Thyroid gland (tissue), 4 donors: ENCODE results near the gene CREM. TPM values are rescaled to one million over a fixed set of nuclear protein-coding genes. Genes with fewer than 3 reads are reported as not detected.

Experiments
- DNase-seq, 2 donors: peaks; one replicate each; pipeline ENCODE4 v3.0.0-alpha.2; 2019
- H3K27ac ChIP-seq, 3 donors: fragments of 200-600 bp; sonication (generic); 1 replicate in 2 of 3; 2 replicates in 1 of 3; pipeline ENCODE4 v1.5.1; 2016 to 2019; ENCODE audit warnings: mild to moderate bottlenecking in 1 of 3, moderate library complexity in 1 of 3
- H3K27me3 ChIP-seq: fragments of 200-600 bp; sonication (generic); one replicate; pipeline ENCODE4 v1.5.1; 2019
- H3K36me3 ChIP-seq, 2 donors: fragments of 200-600 bp; sonication (generic); one replicate each; pipeline ENCODE4 v1.5.1; 2016 to 2019
- H3K4me1 ChIP-seq, 2 donors: fragments of 200-600 bp; sonication (generic); one replicate each; pipeline ENCODE4 v1.5.1; 2017 to 2019
- H3K4me3 ChIP-seq, 3 donors: fragments of 200-600 bp; sonication (generic); replicated peaks in 1 of 3; 1 replicate in 2 of 3; 2 replicates in 1 of 3; pipeline ENCODE4 v1.5.1; 2016; ENCODE audit warnings: mild to moderate bottlenecking in 1 of 3
- H3K9me3 ChIP-seq: fragments of 200-600 bp; sonication (generic); one replicate; pipeline ENCODE4 v1.5.1; 2017
- CTCF ChIP-seq, 6 experiments: fragments of 200-600 bp in 3 of 6; fragments of 450-650 bp in 3 of 6; sonication (generic) in 3 of 6; IDR thresholded peaks; one replicate each; pipeline ENCODE4 v1.5.1; 2016 to 2019; ENCODE audit warnings: antibody characterized with exemption in 6 of 6, mild to moderate bottlenecking in 2 of 6, inconsistent platforms in 1 of 6, moderate library complexity in 1 of 6
- POLR2A ChIP-seq, 2 donors: fragments of 450-650 bp; IDR thresholded peaks; one replicate each; pipeline ENCODE4 v1.6.1; 2017; ENCODE audit warnings: antibody characterized with exemption in 2 of 2, mild to moderate bottlenecking in 2 of 2, moderate library complexity in 1 of 2
- WGBS, 2 donors: methylation state at CpG; one replicate each; pipeline ENCODE4 v1.1.5; 2017; 5-methylcytosine and 5-hydroxymethylcytosine counted together
- intact Hi-C: fragments of 100-400 bp; cut with DNase I; formaldehyde crosslinking; loops from one replicate; pipeline ENCODE4 v1.15.1; 2023
- total RNA-seq, 4 donors: library from RNA; depleted of rRNA; stranded (reverse); fragments of >200 nt; gene quantifications; one replicate each; pipeline ENCODE4 v1.2.3, GENCODE V29; 2016

The CREM gene
- total RNA-seq, 4 donors from 2014 or later, result 39.9 to 64.4 (median 50.5) TPM

- Histone ChIP-seq H3K27me3 (no peaks in the 10 kb centered on the region), H3K27ac (no peak overlapping the region), H3K4me1 (no peaks in the 10 kb centered on the region), H3K9me3 (no peaks in the 10 kb centered on the region), H3K4me3 (no peak overlapping the region), H3K36me3 (no peaks in the 10 kb centered on the region)
- 89 to 90% methylated on average over 4 of the region's 4 CpGs for WGBS, 2 donors
- no peak for TF ChIP-seq POLR2A (IDR thresholded peaks at IDR 0.05)
- no peak for TF ChIP-seq CTCF (IDR thresholded peaks at IDR 0.05)
- intact Hi-C loops, result no loop called here
- no peak for DNase-seq
Measured at GRCh38 chr10:35165136-35165535, 38.5 kb downstream of the CREM start.

GRCh38 chr10:35165811-35166210, 39.2 kb downstream of the CREM start:
- 98 to 99% methylated on average over 2 of the region's 2 CpGs for WGBS, 2 donors
- H3K36me3 ChIP-seq, result no peaks in the 10 kb centered on the region
- H3K27me3 ChIP-seq, result no peaks in the 10 kb centered on the region
- TF ChIP-seq POLR2A (IDR thresholded peaks at IDR 0.05) (no peak), CTCF (IDR thresholded peaks at IDR 0.05) (no peak)
- DNase-seq, result no peak
- no peak overlapping the region for H3K4me3 ChIP-seq
- no peaks in the 10 kb centered on the region for H3K9me3 ChIP-seq
- intact Hi-C loops, result no loop called here
- H3K27ac ChIP-seq, result no peak overlapping the region
- H3K4me1 ChIP-seq, result no peaks in the 10 kb centered on the region

- DNase-seq, result no peak
- Histone ChIP-seq H3K4me3 (no peak overlapping the region), H3K36me3 (no peaks in the 10 kb centered on the region), H3K9me3 (no peaks in the 10 kb centered on the region), H3K27ac (no peak overlapping the region), H3K4me1 (peaks cover 2% of the 10 kb centered on the region in 2 donors), H3K27me3 (no peaks in the 10 kb centered on the region)
- TF ChIP-seq CTCF (IDR thresholded peaks at IDR 0.05) (no peak), POLR2A (IDR thresholded peaks at IDR 0.05) (no peak)
- WGBS, 2 donors, result 96% methylated on average over 6 of the region's 6 CpGs
- intact Hi-C loops, result no loop called here
Measured at GRCh38 chr10:35166607-35167006, 40.0 kb downstream of the CREM start.

- Histone ChIP-seq H3K9me3 (no peaks in the 10 kb centered on the region), H3K36me3 (no peaks in the 10 kb centered on the region), H3K27me3 (no peaks in the 10 kb centered on the region), H3K4me1 (peaks cover 8 to 10% of the 10 kb centered on the region in 2 donors), H3K27ac (no peak overlapping the region), H3K4me3 (no peak overlapping the region)
- intact Hi-C loops, result no loop called here
- DNase-seq, result no peak
- TF ChIP-seq CTCF (IDR thresholded peaks at IDR 0.05) (no peak), POLR2A (IDR thresholded peaks at IDR 0.05) (no peak)
- WGBS, 2 donors, result 95 to 97% methylated on average over 2 of the region's 2 CpGs
Measured at GRCh38 chr10:35167342-35167741, 40.7 kb downstream of the CREM start.

- peak overlapping the region; percentile 24 to 74 (median 58) for H3K27ac ChIP-seq
- H3K4me1 ChIP-seq, result peaks cover 9 to 11% of the 10 kb centered on the region in 2 donors
- no peaks in the 10 kb centered on the region for H3K9me3 ChIP-seq
- H3K36me3 ChIP-seq, result no peaks in the 10 kb centered on the region
- TF ChIP-seq CTCF (IDR thresholded peaks at IDR 0.05), result peak in 1 of 6 experiments; percentile 3
- no peak for TF ChIP-seq POLR2A (IDR thresholded peaks at IDR 0.05)
- 17 to 45% methylated on average over 1 of the region's 1 CpG for WGBS, 2 donors
- H3K27me3 ChIP-seq, result no peaks in the 10 kb centered on the region
- intact Hi-C loops, result no loop called here
- no peak overlapping the region for H3K4me3 ChIP-seq
- peak; percentile 5 to 9 for DNase-seq
Measured at GRCh38 chr10:35172146-35172545, 45.5 kb downstream of the CREM start.
